RKO (cell line): ENCODE data around the gene DOK6.
"Not testable (repeated sequence)": the region's sequence is repeated elsewhere in the genome, so short reads cannot be mapped to it uniquely, and the experiment has no call there.

Experiments used
- DNase-seq: peaks from one replicate; pipeline ENCODE4 v3.0.0-alpha.2; 2016; ENCODE audit warnings: low spot score

DOK6 gene

DNA sequence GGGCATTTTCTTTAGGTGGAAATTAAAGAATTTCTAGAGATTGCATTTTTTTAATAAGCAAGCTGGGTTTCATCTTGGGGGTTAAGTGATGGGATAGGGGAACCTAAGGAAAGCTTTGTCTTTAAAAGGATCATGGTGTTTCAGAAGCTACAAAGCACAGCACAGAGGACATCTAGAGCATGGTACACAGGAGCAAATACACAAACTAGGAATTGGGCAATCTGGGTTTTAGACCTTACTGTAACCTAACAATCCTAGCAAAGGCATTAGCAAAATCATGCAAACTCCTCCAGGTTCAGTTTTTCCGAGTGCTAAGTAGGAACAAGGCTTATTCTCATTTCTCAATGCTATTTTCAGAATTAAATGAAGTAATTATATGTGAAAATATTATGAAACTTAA lies 412.9 kb downstream of the DOK6 start:
- DNase-seq: no peak

DNA sequence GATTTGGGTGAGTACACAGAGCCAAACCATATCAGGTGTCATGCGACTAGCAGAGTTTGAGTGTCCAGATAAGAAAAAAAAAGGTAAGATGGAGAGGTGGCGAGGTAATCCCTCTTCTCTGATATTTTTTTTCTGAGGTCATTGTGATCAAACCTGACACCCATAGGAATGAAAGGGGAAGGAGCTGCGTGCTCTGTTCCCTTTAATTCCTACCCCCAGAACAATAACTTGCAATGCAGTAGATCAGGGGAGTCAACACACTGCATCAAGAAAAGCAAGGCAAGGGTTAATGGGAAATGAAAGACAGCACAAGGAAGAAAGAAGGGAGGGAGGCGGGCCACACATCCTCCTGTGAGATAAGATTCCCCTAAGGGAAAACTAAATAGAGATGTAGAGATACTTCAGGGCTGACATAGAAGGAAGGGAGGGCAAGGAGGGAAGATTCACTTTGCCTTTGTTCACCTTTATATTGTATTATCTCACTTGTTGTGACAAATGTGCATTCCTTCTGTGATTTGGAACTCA lies 414.2 kb downstream of the DOK6 start:
- no peak for DNase-seq

DNA sequence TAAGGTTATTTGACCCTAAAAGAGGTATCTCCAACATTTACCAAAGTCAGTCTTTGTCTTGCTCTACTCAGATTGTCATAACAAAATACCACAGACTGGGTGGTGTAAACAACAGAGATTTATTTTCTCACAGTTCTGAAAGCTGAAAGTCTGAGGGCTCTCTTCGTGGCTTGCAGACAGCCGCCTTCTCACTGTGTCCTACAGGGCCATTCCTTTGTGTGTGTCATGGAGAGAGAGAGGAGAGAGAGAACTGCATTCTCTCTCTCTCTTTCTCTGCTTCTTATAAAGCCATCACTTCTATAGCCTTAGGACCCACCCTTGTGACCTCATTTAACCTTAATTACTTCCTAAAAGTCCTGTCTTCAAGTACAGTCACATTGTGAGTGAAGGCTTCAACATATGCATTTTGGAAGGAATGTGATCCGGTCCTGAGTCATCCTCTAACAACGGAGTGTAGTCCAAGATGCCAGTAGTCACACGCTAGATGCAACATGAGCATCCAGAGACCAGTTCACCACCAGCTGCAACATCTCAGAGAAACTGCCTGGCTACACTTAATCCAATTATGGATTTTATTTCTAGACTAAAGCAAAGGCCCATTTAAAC lies 416.8 kb downstream of the DOK6 start:
- peak; percentile 46 for DNase-seq

DNA sequence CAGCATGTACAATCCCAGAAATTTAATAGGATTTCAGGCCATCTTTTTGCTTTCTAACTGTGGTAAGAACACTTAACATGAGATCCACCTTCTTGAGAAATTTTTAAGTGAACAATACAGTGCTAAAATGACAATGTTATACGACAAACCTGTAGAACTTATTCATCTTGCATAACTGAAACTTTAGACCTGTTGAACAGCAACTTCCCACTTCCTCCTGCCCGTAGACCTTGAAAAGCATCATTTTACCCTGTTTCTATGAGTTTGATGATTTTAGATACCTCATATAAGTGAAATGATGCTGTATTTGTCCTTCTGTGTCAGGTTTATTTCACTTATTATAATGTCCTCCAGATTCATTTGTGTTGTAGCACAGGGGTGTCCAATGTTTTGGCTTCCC lies 418.8 kb downstream of the DOK6 start:
- no peak for DNase-seq

DNA sequence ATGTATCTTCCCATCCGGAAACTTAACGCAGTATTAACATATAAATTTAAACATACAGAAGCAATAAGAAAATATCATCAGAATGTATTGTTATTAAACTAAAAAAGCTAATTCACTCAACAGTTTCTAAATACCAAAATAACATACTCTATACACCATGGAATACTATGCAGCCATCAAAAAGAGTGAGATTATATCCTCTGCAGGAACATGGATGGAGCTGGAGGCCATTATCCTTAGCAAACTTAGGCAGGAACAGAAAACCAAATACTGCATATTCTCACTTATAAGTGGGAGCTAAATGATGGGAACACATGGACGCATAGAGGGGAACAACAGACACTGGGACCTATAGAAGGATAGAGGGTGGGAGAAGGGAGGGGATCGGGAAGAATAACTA lies 419.9 kb downstream of the DOK6 start:
- DNase-seq: no peak

DNA sequence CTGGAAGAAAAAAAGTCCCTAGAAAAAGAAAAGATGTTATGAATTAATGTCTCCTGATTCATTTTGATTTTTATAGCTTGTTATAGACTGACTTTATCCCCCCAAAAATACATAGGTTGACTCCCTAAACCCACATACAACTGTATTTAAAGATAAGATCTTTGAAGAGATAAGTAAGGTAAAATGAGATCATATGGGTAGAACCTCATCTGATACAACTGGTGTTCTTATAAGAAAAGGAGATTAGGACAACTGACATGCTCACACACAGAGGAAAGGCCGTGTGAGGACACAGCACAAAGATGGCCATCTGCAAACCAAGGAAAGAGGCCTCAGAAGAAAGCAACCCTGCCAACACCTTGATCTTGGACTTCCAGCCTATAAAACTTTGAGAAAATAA lies 429.5 kb downstream of the DOK6 start:
- no peak for DNase-seq

DNA sequence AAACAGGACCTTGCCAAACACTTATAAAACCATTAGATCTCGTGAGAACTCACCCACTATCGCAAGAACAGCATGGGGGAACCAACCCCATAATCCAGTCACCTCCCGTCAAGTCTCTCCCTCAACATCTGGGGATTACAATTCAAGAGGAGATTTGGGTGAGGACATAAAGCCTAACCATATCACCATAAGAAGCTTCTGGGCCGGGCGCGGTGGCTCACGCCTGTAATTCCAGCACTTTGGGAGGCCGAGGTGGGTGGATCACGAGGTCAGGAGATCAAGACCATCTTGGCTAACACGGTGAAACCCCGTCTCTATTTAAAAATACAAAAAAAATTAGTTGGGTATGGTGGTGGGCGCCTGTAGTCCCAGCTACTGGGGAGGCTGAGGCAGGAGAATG lies 434.3 kb downstream of the DOK6 start:
- DNase-seq: not testable (repeated sequence)

DNA sequence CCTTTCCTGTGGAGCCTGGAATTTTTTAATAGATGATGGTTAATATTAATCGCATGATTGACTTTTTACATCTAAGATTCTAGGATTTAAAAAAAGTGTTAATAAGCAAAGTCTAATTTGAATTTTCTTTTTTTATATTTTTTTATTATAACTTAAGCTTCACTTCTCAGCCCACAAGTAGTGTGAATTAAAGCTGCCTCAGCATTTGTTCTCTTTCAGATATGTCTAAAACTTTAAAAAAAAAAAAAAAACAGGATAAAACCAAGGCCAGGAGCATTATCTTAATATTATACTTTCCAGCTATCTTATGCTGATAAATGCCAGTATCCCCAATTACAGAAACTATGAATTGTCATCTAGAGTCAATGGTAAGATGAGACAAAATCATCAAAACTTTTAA lies 437.3 kb downstream of the DOK6 start:
- no peak for DNase-seq

DNA sequence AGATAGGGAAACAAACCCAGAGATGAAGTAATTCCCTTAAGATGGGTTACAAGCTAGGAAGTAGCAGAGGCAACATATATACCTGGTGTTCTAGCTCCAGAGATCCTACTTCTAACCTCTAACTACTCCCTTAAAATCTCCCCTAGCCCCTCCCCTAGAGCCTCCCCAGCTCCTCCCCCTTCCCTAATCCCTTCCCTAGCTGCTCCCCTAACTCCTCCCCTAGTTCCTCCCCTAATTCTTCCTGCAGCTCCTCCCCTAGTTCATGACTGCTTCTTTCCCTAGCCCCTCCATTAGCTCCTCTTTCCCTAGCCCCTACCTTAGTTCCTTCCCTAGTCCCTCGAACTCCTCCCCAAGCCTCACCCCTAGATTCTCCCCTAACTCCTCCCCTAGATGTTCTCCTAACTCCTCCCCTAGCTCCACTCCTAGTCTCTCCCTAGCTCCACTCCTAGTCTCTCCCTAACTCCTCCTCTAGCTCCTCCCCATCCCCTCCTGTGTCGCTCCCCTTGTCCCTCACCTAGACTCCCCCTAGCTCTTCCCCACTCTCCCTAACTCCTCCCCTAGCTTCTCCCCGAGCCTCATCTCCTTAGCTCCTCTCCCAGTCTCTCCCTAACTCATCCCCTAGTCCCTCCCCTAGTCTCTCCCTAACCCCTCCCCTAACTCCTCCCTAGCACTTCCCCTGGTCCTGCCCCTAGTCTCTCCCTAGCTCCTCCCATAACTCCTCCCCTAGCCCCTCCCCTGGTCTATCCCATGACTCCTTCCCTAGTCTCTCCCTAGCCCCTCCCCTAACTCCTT lies 438.1 kb downstream of the DOK6 start:
- DNase-seq: peak; percentile 39

DNA sequence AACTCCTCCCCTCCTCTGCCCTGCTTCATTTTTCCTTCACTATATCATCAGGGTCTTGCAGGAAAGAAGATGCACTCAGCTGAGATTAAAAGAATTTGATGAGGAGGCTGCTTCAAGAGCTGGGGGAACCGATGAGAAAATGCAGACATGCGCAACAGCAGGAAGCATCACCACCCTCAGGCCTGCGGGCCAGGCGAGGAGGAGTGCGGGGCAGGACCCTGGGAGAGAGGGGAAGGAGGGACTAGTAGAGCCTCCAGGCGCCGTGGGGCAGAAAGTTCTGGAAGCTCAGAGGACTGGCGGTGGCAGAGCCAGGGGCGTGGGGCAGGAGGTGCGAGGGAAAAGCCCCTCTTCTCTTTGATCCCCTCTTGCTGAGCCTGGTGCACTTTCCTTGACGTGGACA lies 438.8 kb downstream of the DOK6 start:
- DNase-seq: no peak

DNA sequence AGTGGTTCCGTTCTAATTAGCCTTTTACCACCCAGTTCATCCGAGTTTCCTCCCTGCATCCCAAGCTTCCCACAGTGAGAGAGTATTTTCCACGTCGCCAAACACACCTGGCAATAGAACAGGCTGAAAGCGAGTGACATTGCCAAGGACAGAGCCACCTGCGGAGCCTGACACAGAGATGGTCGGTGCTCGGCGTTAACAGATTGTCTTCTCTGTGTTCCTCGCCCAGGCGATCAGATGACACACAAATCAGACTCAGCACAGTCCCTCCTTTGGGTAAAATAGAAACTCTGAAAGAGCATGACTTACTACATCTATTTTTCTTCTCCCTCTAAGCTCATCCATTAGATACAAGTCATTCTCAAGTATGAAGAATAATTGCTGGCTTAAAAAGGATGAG lies 439.3 kb downstream of the DOK6 start:
- no peak for DNase-seq

DNA sequence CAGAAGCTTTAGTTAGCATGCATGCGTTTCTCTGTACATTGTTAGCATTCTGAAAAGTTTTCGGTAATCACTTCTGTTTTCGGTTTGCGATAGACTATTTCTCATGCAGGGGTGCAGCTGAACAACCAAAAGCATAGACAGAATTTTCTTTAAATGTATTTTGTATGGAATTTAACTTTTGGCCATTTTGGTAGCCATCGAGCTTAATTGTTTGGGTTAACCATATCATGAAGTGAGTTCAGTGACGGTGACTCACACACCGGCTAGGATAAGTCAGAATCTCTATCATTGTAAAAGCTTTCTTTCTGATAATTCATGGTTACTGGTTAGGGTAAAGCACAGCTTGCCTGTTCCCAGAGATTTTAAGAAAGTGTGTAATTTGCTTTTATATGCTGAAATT lies 439.8 kb downstream of the DOK6 start:
- no peak for DNase-seq

DNA sequence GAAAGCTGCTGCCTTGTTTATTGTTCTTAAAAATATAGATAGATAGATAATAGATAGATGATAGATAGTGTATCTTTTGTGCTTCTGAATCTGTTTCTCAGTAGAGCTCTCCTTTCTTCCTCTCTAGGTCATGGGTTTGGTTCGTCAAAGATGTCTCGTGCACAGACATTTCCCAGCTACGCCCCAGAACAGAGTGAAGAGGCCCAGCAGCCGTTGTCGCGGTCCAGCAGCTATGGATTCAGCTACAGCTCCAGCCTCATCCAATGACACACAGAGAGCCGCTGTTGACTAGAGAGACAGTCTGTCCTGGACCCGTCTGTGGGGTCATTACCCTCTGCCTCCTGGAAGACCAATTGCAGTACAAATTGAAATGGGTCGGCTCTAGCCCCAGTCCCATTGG lies 440.4 kb downstream of the DOK6 start:
- no peak for DNase-seq

DNA sequence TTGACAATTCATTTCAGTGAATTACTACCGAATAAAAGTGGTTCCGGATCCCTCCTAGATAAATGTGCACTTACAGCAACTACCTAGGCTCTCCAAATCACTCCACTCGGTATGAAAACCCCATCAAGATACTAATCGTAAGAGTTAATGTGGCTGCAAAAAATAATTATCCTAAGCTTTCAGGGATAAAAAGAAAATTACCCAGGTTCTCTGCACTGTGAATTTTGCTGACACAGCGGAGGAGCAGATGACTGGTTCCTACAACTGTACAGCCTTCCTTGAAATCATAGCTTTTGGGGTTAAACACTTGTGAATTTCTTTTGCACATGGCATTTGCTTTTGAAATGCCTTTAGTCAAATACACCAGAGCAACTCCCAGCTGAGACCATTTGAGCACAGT lies 442.3 kb downstream of the DOK6 start:
- DNase-seq: no peak

DNA sequence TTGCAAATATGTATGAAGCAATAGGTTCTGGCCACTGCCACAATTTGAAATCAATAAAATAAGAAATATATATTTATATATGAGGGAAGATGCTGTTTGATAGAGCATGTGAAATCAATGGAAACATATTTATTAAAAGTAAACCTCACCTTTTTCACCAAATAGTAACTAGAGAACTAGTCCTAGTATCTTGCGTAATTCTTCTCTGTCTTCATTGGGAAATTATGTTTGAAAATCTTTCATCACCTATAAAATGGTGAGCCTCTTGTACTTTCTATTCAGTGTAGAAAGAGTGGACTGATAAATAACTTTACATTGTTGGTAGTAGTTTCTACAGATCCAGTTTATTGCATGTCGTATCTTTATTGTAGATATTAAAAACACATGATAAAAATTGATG lies 444.0 kb downstream of the DOK6 start:
- no peak for DNase-seq

DNA sequence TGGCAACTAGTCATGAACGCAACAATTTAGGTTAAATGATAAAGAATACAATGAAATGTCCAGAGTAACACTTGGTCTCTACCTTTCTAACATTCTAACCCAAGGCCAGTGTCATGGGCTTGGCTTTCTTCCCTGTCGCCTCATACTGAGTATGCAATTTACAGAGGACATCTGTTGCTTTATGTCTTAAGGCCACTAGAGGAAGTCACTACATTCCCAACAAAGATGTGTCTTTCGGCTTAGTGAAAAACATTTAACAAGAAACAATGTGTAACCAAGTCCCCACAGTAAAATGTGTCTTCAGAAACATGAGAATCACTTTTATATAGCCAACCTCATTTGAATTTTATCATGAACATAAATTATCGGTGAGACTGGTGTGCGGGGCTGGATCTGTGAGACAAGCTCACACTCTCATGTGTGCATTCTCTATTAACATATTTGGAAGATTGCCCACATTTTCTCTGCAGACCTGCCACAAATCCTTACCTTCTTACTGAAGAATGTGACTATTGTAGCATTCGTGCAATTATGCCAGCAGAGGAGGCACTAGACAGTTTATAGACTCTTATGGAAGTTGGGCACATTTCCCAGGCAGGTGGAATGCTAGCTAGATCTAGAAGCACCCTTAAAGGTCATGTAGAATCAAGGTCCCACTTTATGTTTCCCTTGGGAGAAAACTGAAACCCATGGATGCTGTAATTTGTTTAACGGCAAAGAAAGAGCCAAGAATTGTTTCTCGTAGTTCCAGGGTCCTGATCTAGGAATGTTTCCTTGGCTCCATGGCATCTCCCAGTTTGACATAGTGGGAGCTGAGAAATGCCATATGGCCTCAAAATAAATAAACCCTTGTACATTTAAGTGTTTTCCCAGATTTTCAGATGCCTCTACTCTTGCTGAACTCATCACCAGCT lies 445.2 kb downstream of the DOK6 start:
- no peak for DNase-seq

DNA sequence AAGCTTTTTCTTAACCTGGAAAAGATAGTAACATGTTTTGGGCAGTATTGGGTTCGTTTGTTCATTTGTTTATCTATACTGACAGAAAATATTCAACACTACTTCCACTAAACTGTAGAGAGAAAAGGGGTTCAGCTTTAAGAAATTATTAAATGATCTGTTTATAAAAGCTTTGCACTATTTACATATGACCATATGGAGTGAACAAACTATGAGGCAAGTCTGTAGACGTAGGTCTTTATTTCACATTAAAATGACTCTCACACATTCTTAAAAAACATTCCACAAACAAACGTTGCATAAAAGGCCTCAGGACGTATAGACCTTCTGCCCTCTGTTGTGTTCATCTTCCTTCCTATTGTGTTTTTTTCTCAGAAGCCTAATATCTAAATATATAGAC lies 452.4 kb downstream of the DOK6 start:
- DNase-seq: no peak

DNA sequence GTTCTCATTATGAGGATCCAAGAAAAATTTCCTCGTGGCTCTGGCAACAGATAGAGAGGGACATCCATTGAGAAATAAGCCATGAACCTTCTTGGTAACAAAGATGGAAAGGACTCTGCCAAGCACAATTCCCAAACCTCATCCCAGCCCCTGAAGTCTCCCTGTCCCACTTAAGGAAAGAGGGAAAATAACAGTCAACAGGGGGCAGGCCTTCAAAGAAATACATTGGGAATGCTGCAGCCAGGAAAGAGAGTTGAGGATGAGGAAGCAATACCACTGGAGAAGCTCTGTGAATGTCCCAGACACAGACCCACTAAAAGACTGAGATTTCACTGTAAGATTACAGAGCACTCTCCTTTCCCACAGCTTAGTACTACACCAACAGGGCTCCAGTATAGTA lies 453.8 kb downstream of the DOK6 start:
- no peak for DNase-seq

DNA sequence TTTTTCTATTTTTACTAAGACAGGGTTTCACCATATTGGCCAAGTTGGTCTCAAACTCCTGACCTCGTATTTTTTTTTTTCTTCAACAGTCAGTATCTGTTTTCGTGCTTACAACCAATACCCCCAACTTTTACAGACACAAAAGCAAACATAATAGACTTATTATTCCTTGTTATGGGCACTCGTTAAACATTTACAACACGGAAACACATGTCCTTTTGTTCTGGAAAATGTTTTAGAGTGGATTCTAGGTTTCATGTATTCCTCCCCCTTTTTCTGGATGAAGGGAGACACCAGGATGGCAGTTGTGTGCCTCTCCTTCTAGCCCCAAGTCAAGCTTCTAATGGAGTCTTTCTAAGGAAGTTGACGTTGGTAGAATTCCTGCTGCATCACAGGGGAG lies 458.2 kb downstream of the DOK6 start:
- DNase-seq: no peak

DNA sequence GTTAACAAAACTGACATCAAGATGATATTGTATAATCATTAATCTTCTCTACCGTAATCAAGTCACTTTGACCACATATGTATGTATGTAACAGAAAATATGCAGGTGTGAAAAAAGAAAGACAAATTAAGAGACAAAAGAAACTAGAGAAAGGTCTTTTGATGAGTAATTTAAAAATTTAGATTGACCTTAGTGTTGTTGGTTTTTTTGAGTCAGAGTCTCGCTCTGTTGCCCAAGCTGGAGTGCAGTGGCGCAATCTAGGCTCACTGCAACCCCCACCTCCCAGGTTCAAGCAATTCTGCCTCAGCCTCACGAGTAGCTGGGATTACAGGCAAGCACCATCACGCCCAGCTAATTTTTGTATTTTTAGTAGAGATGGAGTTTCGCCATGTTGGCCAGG lies 464.1 kb downstream of the DOK6 start:
- DNase-seq: not testable (repeated sequence)

DNA sequence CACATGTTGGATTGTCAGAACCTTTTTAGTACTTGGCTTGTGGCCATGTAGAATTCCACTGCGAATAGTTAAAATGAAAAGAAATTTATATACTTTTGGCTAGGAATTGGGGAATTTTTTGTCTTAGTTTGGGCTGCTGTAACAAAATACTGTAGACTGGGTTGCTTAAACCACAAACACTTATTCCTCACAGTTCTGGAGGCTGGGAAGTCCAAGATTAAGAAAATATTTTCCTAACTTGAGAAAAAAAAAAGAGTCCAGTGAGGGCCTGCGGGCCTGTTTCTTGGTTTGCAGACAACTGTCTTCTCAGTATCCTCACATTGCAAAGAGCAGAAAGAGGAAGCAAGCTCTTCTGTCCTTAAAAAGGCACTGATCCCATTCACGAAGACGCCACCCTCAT lies 465.1 kb downstream of the DOK6 start:
- no peak for DNase-seq

DNA sequence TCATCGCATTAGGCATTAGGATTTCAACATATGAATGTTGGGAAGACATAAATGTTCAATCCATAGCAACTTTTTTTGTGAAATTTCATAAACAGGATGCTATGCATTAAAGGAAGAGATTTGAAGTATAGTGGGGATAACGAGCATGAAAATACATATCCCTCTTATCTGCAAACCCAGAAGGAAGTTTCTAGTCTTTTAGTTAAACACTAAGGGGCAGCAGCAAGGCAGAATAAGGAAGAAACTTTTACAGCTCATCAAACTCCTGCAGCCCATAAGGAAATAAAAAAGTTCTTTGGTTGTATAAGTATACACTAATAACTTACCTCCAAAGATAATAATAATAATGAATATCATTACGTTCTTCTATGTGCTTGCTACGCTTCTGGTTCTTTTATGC lies 465.5 kb downstream of the DOK6 start:
- no peak for DNase-seq

DNA sequence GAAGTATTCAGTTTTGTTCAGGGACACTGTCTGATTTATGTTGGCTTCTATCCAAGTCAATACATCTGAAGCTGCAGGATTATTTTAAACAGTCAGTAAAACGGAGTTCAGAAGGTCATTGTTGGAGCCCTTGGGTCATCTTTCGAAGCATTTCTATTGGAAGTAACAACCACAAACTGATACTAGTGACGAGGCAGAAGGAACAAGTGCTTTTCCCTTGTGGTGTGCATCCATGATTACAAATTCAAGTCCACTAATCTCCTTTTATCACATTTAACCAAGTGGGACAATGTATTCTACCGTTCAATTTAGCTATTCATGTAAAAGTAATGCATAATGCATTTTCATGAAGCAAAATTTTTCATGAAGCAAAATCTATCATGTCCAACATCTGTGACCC lies 470.0 kb downstream of the DOK6 start:
- DNase-seq: no peak
